NCI-H2107 treated with DMSO at 0.1 percent for 48 hours (cell line): ENCODE results near the gene TOM1.

Experiments
- DNase-seq: peaks from one replicate; lab custom pipeline; 2025; ENCODE audit not compliant: unreplicated experiment; lab: John Stamatoyannopoulos, UW

Gene TOM1

DNA sequence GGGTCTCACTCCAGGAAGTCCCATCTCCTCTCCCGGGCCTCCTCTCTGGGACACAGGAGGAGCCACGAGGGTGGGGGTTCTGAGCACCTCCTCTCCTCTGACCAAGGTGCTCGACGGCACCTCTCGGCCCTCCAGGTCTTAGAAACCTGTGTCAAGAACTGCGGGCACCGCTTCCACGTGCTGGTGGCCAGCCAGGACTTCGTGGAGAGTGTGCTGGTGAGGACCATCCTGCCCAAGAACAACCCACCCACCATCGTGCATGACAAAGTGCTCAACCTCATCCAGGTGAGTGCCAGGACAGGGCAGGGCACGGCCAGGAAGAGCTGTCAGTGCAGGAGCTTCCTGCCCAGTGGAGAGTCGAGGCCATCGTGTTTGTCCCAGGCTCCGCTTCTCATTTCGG, 23.2 kb downstream of the TOM1 start:
- DNase-seq: no peak

DNA sequence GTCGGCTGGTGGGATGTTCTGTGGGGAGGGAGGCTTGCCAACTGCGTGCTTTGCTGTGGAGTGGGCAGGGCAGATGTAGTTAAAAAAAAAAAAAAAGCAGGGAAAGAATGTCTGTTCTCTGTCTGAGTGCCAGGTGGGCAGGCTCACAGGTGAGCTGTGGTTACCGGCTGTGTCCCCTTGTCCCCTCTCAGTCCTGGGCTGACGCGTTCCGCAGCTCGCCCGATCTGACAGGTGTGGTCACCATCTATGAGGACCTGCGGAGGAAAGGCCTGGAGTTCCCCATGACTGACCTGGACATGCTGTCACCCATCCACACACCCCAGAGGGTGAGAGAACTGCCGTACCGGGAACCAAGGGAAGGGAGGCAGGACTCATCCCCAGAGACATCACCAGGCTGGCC, 23.6 kb downstream of the TOM1 start:
- no peak for DNase-seq

DNA sequence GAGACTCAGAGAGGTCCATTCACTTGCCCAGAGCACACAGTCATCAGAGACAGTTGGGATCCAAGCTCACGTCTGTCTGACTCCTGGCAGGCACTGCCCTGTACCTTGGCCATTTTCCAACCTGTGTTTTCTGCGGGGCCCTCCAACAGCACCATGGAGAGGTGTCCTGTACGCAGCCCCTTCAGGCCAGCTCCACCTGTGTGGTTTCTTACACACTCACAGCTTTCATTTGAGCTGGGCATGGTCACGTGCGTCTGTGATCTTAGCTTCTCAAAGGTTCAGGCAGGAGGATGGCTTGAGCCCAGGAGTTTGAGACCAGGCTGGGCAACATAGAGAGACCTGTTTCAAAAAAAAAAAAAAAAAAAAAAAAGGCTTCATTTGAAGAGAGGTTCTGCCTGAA, 24.4 kb downstream of the TOM1 start:
- no peak for DNase-seq

DNA sequence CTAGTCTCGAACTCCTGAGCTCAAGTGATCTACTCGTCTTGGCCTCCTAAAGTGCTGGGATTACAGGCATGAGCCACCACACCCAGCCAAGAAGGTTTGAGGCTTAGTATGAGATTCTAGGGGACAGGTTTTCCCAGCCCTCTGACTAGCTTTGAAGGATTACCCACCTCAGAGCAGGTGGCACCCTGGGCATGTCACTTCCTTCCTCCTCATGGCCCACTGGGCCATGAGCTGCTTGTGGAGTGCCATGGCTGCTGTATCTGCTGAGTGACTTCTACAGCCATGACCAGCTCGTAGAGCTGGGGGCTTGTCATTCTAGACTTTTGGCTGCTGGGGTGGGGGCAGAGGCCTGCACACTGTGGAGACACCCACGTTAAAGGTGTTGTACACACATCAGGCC, 25.1 kb downstream of the TOM1 start:
- DNase-seq: no peak

DNA sequence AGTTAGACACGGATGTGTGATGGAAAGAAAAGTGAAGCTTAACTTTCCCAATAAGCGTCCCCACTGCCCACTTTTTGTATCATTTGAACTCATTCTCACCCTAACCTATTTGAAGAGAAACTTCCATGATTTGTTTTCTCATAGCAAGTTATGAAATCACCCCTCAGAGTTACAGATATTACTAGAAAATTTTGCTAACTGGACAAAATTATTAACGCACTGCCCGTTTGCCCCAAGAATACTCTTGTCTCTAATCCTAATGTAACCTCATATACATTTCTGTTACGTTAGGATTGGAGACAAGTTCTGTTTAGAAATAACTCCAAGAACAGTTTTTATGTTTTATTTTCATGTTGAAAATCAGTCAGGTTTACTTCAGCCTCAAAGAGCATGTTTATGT, 25.5 kb downstream of the TOM1 start:
- no peak for DNase-seq

DNA sequence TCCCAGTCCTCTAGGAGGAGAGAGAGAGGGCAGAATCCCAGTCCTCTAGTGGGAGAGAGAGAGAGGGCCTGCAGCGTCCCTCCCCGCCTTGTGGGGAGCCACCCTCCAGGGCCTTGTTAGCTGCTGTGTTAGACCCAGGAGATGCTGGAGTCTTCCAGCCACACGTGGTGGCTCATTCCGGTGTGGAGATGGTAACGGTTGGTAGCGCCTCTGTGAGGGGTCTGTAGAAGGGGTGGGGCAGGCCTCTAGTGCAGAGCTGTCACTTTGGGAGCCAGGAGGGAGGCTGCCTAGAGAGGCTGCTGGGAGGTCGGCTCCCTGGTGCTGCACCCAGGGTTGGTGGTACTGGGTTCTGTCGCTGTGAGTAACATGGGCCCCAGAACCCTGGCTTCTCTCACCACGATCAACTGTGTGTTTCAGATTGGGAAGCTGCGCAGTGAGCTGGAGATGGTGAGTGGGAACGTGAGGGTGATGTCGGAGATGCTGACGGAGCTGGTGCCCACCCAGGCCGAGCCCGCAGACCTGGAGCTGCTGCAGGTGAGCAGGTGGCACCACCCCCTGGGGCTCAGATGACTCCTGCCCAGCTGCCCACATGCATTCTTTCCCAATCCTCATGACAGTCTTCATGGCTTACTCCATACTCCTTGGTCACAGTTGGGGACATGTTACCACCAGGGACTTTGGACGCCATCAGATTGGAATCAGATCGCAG, 27.3 kb downstream of the TOM1 start:
- no peak for DNase-seq

DNA sequence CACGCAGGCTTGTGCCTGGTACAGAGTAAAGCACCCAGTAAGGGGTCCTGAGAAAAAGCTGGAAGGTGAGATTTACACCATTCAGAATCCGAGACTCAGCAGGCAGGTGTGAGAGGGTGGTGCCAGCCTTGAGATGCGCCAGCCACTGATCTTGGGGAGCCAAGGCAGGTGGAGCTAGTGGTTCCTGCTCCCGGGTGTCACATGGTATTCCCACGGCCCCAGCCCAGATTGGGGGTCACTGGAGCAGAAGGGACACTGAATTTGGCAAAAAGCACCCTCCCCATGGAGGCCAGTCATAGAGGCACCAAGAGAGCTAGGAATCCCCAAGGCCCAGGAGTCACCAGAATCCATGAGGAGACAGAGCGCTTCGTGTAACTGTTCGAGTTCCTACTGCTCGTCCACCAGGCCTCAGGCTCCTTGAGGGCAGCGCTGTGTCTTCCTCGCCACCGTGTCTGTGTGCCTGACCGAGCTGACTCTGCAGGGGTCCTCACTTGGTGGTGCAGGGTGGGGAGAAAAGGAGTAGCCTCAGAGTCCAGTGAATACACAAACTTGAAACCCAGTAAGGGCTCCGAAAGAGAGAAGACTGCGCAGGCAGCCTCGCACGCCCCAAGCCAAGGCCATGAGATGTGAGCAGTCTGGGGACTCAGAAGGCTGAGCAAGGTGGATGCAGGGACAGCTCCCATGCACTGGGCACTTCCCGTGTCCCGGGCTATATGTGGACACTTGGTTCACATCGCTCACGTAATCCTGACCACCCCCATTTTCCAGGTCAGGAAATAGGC, 28.2 kb downstream of the TOM1 start:
- no peak for DNase-seq

DNA sequence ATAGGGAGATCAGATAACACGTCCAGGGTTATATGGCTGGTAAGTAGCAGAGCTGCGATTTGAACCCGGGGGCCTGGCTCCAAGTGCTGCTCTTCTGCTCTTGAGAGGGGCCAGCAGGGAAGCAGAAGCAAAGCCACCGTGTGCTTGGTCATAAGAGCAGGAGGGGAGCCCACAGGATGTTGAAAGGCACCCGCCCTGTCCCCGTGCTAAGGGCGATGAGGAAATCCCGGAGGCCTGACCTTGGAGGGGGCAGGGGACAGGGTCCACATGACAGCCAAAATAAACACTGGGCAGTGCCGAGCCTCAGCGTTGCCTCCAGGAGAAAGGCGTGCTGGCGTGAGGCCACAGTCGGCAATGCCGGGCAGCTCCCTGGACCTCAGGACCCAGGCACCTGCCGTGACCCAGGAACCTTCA, 28.8 kb downstream of the TOM1 start:
- no peak for DNase-seq

DNA sequence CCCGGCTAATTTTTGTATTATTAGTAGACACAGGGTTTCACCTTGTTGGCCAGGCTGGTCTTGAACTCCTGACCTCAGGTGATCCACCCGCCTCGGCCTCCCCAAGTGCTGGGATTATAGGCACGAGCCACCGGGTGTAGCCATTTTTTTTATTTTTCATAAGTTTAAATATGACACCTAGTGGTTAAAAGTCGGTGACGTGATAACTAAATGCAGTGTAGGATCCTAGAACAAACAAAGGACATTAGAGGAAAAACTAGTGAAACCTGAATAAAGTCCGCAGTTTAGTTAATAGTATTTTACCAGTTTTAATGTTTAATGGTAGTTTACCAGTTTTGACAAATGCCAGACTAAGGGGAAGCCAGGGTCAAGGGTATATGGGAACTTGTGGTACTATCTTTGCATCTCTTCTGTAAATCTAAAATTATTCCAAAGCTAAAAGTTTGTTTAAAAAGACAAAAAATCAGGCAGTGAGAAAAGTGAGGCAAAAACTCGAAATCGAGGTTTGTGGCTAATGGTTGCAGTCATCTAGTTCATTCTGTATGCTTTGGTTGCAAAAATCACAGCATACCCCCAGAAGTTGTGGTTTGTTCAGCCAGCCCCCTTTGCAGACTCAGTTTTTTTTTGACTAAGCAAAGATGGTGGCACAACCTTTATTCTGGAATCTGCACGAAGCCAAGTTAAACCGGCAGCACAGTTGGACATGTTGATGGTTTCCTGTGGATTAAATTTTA, 29.6 kb downstream of the TOM1 start:
- no peak for DNase-seq

DNA sequence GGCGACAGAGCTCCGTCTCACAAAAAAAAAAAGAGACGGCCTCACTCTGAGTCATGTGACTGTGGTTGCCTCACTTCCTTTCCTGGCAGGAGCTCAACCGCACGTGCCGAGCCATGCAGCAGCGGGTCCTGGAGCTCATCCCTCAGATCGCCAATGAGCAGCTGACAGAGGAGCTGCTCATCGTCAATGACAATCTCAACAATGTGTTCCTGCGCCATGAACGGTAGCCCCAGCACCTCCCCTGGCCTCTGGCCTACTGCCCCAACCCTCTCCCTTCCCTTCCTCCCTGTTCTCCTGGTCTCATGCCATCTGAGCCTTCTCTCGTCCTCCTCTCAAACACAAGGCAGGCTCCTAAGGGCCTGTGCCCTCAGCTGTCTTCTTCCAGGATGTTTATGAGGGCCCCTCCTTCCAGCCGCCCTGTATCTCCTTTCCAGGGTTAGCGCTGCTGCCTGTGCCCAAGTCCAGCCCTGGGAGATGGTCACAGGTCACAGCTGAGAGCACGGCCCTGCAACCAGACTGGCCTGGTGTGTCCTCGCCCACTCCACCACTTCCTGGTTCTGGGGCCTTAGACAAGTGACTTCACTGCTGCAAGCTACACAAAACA, 30.7 kb downstream of the TOM1 start:
- no peak for DNase-seq

DNA sequence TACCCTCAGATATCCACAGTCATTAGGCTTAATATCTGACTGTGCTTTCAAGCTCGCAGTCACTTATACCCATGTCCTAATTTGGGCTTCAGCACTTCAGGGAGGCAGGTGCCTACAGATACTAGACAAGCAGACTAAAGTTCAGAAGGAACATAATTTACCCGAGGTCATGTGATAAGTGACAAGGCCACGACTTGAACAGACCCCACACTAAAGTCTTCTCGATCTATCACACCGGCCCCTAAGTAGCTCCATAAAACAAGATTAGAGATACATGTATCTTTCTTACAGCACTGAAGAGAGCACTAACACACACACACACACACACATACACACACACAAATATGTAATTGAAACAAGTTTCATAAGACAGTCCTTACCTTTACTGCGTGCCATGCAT, 32.6 kb downstream of the TOM1 start:
- no peak for DNase-seq

DNA sequence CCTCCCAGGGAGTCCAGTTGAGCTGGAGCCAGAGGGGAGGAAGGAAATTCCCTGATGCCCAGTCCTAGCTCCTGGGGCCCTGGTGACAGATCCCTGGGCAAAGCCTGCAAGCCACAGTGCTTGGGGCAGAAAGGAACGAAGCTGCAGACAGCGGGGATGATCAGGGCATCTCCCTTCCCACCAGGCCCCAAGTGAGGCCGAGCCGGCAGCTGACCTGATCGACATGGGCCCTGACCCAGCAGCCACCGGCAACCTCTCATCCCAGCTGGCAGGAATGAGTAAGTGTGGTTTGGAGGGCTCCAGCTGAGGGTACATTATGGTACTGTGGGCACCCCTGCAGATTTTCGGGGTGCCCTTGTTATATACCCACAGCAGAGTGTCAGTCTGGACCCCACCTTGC, 33.5 kb downstream of the TOM1 start:
- DNase-seq: no peak

DNA sequence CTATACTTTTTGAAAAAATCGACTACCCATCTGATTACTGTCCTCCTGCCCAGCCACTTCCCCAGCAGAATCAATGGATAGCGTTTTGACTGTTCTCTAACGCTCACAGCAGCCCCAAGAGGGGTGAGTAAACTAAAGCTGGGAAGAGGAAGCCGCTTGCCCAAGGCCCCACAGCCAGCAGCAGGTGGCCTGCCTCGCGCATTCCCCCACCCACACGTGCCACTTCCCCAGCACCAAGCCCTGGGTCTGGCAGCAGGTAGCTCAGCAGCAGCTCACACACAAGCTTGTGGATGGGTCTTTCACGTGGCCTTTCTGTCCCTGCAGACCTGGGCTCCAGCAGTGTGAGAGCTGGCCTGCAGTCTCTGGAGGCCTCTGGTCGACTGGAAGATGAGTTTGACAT, 34.3 kb downstream of the TOM1 start:
- peak; percentile 13 for DNase-seq

DNA sequence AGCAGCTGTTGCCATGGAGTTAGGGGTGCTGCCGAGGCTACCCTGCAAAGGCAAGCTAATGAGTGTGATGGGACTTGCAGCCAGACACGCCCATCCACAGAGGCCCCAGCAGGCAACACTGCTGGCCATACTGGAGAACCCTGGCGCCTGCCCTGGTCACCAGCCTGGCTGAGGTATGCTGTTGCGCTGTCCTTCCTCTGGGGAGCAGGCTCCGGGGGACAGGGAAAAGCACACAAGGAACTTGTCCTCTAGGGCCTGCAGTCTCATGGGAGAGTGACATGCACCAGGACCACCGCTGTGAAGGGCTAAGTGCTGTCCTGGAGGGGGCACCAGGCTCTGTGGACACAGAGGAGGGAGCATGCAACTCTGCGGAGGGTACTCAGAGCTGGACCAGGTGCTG, 35.8 kb downstream of the TOM1 start:
- no peak for DNase-seq

DNA sequence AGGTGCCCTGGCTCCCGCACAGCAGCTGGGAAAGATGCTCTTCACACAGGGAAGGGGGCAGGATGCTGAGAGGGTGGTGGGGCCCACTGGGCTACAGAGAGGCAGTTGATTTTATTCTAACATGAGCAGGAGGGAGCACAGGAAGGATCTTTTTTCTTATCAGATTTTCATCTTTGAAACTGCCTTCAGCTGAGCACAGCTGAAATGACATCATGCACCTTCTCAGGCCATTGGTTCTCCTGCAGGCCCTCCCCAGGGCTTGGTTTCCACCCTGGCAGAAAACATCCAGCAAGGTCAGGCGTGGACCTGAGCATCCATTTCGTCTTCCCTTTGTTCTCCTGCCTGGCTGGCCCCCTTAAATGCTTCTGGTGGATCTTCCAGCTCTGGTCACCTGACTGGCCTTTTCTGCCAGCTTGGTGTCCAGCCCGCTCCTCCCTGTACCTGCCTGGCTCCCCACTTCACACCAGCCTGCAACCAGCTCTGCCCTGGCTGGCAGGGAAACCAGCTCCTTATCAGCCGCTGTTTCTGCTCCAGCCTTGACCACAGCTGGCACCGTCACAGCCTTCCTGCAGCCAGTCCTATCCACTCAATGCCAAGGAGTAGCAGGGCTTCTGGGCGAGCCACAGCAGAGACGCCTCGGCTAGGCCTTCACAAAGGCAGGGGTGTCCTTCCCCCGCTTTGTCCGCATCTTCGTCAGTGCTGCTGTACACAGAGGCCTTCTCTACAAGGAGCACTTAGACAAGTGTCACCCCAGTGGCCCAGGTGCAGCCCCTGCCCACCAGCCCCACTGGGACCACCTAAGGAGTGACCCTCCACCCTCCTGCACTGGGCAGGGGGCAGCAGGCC, 36.5 kb downstream of the TOM1 start:
- DNase-seq: no peak

DNA sequence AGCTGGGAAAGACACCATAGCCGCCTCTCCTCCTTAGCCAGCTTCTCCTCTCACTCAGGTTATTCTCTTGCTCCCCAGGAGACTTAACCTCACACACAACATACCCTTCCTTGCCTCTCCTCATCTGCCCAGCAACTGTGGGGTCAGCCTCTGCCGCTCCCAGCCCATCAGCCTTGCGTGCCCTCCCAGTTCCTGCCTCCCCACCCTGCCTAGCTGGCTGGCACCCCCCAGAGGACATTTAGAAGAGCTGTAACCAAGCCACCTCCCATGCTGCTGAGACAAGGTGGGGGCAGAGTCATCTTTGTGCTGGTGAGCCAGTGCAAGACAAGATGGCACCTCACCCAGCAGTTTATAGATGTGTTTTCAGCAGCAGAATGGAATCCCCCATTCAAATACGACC, 38.2 kb downstream of the TOM1 start:
- peak; percentile 7 for DNase-seq

DNA sequence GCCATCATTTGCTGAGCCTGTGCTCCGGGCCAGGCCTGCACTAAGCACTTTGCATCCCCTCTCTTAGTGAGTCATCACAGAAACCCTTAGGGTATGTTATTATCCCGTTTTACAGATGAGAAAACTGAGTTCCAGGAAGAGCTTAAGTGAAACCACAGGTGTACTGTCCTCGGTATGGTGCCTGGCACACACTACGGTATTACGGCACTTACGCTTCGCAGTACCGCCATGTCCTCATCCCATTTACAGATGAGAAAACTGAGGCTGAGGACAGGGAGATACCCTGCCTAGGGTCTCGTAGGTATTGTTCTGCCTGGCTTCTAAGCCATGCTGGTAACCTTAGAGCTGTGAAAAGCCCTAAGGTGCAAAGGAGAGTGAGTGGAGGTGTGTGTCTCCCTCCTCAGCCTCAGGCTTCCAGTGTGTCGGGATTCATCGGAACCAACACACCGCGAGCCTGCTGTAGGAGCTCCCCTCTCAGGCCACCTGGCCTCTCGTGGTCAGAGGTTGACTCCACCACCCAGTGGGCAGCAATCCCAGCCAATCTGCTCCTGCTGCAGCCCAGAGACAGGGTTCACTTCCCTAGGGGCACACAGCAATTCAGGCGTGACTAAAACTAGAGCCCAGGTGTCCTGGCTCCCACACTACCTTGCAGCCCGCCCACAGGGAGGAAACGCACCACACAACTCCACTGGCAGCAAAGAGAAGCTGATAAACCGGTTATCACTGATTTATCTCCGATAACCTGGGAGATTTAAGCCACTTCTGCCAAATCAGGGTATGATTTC, 41.6 kb downstream of the TOM1 start:
- no peak for DNase-seq

DNA sequence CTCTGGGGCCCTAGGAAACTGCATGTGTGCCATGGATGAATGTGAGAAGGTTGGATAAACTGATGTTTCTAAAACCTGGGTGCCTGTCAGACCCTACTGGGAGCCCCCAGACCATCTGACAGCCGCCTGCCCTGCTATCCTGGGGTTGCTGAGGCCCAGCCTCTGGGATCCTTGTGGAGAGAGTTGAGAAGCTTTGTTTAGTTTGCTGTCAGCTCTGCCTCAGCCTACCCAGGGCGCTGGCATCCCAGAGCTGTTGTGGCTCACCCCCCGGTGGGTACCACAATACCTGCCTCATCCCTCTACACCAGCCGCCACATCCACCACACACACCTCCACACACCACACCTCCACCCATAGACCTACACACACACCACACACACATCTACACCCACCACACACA, 42.7 kb downstream of the TOM1 start:
- no peak for DNase-seq

DNA sequence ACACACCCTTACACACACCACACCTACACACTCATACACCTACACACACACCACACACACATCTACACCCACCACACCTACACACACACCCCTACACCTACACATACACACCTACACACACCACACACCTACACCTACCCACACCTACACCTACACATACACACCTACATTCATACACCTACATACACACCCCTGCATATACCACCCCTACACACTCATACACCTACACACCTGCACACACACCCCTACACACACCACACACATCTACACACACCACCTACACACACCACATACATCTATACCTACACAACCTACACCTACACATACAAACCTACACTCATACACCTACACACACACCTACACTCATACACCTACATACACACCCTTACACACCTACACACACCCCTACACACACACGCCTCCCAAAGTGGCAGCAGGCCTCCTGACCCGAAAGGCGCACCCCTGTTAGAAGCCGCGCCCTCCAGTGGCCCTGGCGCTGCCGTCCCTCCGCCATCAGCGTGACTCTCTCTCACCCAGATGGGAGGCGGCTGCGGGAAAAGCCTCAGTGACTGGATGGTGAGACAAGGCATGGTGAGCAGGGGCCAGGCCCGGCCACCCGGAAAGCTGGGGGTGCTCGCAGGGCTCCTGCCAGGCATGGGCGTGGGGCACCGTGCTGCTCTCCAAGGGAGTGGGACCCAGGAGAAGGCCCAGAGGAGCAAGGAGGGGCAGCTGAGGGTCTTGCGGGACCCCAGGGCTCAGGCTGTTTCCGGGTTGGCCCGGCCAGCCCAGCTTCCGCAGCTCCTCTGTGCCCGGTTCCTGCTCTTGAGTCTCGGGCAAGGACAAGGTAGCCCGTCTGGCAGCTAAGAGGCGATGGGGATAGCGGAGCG, 44.2 kb downstream of the TOM1 start:
- DNase-seq: no peak
